HG03025 (cell line): ENCODE data around the gene RGS3.

ENCODE experiments used
- ATAC-seq: cut with Tn5 transposase; IDR thresholded peaks from one replicate; pipeline ENCODE4 v1.9.1; 2021; ENCODE audit warnings: mild to moderate bottlenecking, moderate library complexity; ENCODE audit not compliant: unreplicated experiment, low FRiP score

RGS3 gene

GRCh38 chr9:113614843-113615648, 151.5 kb downstream of the RGS3 start:
- ATAC-seq = no peak

DNA sequence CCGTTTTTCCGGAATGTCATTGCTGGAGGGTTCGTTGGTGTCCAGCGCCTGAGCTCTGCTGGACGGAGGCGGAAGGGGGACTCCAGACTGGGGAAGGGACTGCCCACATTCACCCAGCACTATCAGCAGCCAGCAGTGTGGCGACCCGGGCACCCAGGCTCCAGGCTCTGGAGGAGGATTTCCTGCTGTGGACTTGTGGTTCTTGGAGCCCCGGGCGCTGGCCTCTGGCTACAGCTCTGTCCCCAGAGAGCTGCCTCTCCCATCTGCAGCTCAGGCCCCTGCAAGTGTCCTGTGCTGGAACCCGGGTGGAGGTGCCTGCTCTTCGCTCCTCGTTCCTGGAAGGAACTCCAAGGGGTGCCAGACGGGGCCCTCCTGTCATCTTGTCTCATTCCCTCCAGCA, 152.6 kb downstream of the RGS3 start:
- no peak for ATAC-seq

GRCh38 chr9:113616621-113617496, 153.3 kb downstream of the RGS3 start:
- ATAC-seq = no peak

GRCh38 chr9:113617550-113617949, 154.0 kb downstream of the RGS3 start:
- no peak for ATAC-seq

DNA sequence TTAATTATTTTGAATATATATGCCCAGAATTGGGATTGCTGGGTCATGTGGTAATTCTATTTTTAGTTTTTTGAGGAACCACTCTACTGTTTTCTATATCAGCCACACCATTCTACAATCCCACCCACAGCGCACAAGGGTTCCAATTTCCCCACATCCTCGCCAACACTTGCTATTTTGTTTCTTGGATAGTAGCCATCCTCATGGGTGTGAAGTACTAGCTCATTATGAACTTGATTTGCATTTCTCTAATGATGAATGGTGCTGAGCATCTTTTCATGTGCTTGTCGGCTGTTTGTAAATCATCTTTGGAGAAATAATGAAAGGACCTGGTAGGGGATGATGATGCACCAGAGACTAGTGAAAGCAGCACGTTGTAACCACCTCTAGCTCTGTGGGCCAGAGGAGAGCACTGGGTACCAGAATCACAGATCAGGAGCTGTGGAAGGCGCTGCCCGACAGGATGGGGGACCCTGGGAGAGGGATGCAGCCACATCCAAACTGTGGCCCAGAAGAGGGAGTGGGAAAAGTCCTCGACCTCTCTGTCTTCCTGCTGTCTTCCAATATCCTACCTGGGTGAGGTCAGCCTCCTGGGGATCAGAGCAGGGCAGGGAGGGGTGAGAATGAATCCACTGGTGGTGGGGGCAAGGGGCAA, 155.4 kb downstream of the RGS3 start:
- ATAC-seq = no peak

DNA sequence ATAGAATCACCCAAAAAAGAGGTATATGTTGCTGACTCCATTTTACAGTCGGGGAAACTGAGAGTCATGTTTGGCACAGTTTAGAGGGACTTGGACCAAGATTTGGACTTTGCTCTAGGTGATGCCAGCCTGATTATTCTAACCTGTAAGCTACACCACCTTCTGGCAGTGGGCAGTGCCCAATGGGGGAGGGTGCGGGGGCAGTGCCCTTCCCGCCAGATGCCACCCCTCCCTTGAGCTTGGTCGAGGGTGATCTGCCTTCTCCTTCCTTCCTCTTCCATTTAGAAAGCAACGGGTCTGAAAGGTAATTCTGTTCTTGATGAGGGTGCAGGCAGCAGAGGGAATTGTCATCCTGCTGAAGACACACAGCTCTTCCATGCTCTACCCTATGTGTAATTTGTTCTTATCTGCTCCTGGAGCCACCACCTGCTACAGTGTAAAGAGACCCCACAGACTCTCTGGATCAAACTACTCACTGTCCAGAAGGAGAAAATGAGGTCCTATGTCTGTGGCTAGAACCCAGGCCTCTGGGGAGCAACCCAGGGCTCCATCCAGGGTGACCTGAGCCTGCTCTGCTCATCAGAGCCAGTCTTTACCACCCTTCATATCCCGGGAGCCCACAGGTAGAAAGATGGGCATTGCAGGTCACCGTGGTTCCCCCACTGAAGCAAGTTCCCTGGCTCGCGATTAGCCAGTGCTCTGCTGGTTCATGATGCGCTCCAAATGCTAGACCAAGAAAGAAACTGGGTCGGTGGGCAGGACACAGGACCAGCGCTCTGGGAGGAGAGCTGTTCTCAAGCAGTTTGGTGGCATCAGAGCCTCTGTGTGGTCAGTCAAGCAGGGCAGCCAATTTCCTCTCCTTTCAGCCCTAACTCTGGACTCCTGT, 156.2 kb downstream of the RGS3 start:
- no peak for ATAC-seq

DNA sequence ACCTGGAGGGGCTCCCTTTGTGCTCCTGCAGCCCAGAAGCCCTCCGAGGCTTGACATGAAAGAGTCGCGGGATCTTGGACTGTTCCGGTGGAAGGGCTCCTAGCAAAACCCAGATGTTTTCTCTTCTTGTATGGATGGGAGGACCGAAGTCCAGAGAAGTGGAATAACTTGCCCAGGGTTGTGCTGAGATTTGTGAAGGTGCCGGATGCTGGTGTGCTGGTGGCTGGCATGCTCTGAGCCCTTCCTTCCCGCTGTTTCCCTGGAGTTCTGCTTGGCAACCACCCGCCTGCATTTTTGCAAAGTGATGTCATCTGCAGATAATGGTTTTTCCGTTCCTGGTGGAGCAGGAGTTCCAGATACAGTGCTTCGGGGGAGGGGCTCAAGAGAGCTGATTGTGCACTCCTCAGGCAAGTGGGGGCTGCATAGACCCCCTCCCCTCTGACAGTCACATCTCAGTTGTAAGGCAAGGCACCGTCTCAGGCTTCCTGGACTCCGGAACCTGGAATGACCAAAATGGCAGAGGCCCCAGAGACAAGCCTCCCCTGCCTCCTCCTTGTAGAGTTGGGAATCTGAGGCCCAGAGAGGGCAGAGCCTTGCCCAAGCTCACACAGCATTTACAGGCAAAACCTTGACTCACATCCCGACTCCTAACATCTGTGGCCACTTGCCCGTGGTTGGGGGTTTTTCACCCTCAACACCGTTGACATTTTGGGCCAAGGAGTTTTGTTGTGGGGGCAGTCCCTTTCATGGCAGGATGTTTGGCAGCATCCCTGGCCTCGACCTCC, 157.0 kb downstream of the RGS3 start:
- ATAC-seq = no peak

- no peak for ATAC-seq
These were observed 157.8 kb downstream of the RGS3 start for GRCh38 chr9:113621309-113621791.

GRCh38 chr9:113621980-113622379, 158.5 kb downstream of the RGS3 start:
- no peak for ATAC-seq

GRCh38 chr9:113622600-113623400, 159.3 kb downstream of the RGS3 start:
- ATAC-seq = peak; percentile 60

GRCh38 chr9:113623851-113624485, 160.4 kb downstream of the RGS3 start:
- no peak for ATAC-seq

DNA sequence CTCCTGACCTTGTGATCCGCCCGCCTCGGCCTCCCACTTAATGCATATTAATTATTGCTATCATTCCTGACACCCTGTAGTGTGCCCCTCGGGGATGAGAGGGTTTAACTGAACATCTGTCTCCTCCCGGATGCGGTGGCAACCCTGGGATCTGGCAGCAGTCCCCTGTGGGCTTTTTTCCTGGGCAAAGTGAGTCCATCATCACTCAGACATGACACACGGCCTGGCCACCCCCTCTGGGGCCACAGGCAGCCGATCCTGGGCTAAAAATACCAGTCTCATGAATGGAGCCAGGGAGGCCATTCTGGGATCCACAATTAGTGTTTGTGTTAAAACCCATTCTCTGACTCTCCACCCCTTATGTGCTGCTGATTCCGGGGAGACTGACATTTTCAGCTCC, 161.2 kb downstream of the RGS3 start:
- no peak for ATAC-seq

DNA sequence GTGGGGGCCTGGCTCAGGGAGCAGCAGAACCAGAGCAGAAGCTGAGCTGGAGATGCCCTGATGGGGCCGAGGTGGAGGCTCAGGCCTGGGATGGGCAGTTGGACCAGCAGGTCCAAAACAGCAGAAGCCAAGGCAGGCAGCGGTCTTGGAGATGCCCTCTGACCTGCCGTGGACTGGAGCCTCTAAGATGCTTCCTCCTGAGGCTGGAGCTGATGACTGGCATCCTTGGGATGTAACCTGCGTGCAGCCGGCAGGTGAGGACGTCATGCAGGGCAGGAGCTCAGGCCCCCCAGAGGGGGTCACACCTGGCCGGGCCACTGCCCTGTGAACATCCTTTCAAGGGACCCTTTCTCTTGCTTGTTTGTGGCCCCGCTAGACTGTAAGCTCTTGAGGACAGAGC, 162.0 kb downstream of the RGS3 start:
- ATAC-seq = no peak

DNA sequence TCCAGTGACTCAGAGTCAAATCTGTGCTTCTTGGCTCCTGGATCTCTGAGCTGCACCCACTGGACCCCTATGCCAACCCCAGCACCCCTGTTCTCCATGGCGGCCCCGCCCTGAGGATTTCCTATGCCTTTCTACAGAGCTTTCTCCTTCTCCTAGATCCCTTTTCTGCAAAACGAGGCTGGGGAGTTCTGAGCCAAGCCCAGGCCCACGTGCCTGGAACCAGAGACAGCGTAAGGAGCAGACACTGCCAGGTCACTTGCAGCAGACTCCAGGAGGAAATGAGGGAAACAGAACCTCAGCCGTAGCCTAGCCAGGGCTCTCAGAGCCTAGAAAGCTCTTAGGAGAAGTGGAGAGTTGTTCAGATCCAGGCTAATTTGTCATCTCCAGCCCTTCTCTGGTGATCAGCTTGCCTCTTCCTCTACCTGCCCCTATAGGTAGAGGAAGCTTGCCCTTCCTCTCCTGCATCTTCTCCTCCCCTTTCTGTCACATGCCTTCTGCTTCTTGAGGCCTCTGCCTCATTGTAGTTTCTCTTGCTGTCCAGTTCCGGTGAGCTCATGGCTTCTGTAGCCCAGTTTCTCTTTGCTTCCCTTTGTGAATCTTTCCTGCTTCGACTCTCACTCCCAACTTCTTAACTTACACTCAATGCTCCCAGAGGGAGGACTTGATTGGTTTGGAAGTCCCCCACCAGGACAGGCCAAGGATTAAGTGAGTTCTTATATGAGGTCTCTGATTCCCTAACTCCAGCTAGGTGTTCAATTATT, 163.4 kb downstream of the RGS3 start:
- no peak for ATAC-seq

DNA sequence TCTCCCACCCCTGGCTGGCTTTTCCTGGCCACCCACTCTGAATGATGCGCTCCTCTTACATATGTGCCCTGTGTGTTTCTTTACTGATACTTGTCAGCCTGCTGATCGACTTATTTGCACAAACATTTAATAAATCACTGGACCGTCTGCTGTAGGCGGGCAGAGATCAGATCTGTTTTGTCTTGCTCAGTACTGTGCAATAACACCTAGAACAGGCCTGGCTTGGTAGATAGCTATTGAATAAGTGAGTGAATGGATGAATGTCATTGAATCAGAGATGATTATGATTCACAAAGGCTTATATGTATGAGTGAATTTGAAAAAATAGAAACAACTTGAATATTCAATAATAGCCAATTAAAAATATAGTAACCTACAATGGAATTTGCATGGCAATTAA, 165.1 kb downstream of the RGS3 start:
- no peak for ATAC-seq

DNA sequence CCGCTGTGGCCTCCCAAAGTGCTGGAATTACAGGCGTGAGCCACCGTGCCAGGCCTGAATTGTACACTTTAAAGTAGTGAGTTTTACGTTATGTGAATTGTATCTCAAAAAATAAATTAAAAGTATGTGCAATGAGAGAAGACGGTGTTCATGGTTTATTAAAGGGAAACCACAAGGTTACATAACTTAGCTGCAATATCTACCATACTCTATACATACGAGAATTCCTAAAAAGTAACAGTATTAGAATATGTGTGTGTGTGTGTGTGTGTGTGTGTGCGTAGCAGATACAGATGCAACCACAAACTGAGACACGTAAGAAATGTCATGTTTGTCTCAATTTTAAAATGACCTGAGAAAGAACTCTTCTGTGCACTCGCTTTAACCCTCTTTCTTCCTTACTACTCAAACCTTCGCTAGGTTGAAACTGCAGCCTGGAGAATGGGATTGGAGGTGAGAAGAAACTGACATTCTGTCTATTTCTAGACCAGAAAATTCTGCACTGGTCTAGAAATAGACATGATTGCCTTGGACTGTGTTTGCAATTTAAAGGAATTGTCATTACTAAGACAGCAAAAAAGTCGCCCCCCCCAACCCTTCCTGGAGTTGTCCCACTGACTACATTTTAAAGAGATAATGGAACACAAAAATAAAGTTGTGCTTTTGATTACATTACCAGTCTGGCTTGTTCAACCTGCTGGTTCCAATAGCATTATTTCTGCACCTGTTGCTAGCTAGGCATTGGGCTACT, 167.0 kb downstream of the RGS3 start:
- no peak for ATAC-seq
